Heart right ventricle (tissue), 16 donors: Measurements from ENCODE around the gene TMIGD3. TPM values are rescaled to one million over a fixed set of nuclear protein-coding genes. Genes with fewer than 3 reads are reported as not detected.
A peak's percentile ranks its signal among the peaks of the same experiment; 100 is the strongest.

ENCODE experiments used
- ATAC-seq, 8 donors: fragments of 200-7000 bp; cut with Tn5 transposase; one replicate each; pipeline ENCODE4 v1.9.1; 2020; ENCODE audit warnings: mild to moderate bottlenecking in 8 of 8, moderate library complexity in 8 of 8, moderate number of reproducible peaks in 1 of 8
- DNase-seq, 2 donors: peaks; one replicate each; pipeline ENCODE4 v3.0.0-alpha.2; 2020
- H3K27ac ChIP-seq, 10 donors: fragments of 200-600 bp; sonication (generic) in 2 of 10; one replicate each; pipeline versions ENCODE4 v1.5.0 to v1.8.0; 2020 to 2022; ENCODE audit warnings: mild to moderate bottlenecking in 3 of 10
- H3K27me3 ChIP-seq, 7 donors: fragments of 200-600 bp; one replicate each; pipeline ENCODE4 v1.8.0; 2021 to 2022; ENCODE audit warnings: mild to moderate bottlenecking in 2 of 7
- H3K36me3 ChIP-seq, 9 donors: fragments of 200-600 bp; sonication (generic) in 1 of 9; one replicate each; pipeline versions ENCODE4 v1.5.0 to v1.8.0; 2020 to 2022; ENCODE audit warnings: mild to moderate bottlenecking in 2 of 9
- H3K4me1 ChIP-seq, 9 donors: fragments of 200-600 bp; sonication (generic) in 1 of 9; one replicate each; pipeline versions ENCODE4 v1.5.0 to v1.8.0; 2020 to 2022; ENCODE audit warnings: mild to moderate bottlenecking in 4 of 9
- H3K4me3 ChIP-seq, 10 donors: fragments of 200-600 bp; sonication (generic) in 2 of 10; one replicate each; pipeline versions ENCODE4 v1.5.0 to v1.8.0; 2020 to 2022; ENCODE audit warnings: mild to moderate bottlenecking in 7 of 10, moderate library complexity in 2 of 10
- H3K9me3 ChIP-seq, 11 donors: fragments of 200-600 bp in 10 of 11; sonication (generic) in 2 of 11; one replicate each; pipeline versions ENCODE4 v1.5.0 to v1.8.0; 2013 to 2022; ENCODE audit warnings: mild to moderate bottlenecking in 2 of 11, control low read depth in 1 of 11, moderate library complexity in 1 of 11
- CTCF ChIP-seq, 9 donors: fragments of 200-600 bp; sonication (generic) in 2 of 9; IDR thresholded peaks; one replicate each; pipeline versions ENCODE4 v1.5.0 to v1.8.0; 2021 to 2022; ENCODE audit warnings: antibody characterized with exemption in 9 of 9, mild to moderate bottlenecking in 5 of 9, moderate library complexity in 1 of 9
- WGBS, 2 donors: extraction: QIAGEN DNeasy Blood & Tissue Kit; methylation state at CpG; one replicate each; pipeline ENCODE4 v1.1.7; 2013; ENCODE audit warnings: inconsistent platforms in 1 of 2; 5-methylcytosine and 5-hydroxymethylcytosine counted together
- intact Hi-C, 10 donors: fragments of 100-400 bp; cut with DNase I; formaldehyde crosslinking; loops; one replicate each; pipeline versions ENCODE4 v1.11.1 to v1.14.2; 2022
- polyA plus RNA-seq, 2 donors: library from polyadenylated mRNA; stranded (reverse); fragments of 200-250 nt; gene quantifications; one replicate each; pipeline ENCODE4 v1.2.3, GENCODE V29; 2013
- total RNA-seq, 10 donors: library from RNA; stranded (reverse); fragmentation: NEBNext Ultra II Directional in 3 of 10; extraction: Animal tissue kit (Norgen Biotek cat#: 25700) in 3 of 10; gene quantifications; one replicate each; pipeline versions ENCODE4 v1.2.1 to v1.2.4, GENCODE V29; 2021 to 2023
- donor health status: Arrhythmogenic right ventricular cardiomyopathy.
- donor health status: ischemic (EF 13 %, LVEDD 7.1; RV severe dilation, severe dysfunction).
- donor health status: healthy with polysubstance abuse.
- donor health status: DM: no; HTN: yes; CAD: no.
- donor health status: DM: no; HTN: no; CAD: no.
- donor health status: ischemic (EF 25% LVEDD 6.9; RV normal size, moderate dysfunction).
- donor health status: ischemic (EF 25% LVEDD 5.7; RV mildly dilated, moderate dysfunction).
- donor health status: healthy.
- donor health status: DM: yes; HTN: yes; CAD: no.
- donor health status: Ischemic cardiomyopathy.
- donor health status: ischemic (EF 35%, LVEDD 5.7; RV mildly dilated, moderate dysfunction).
- donor health status: nonischemic (EF 11% LVEDD 7.7; RV severe dilation, severe dysfunction).
- donor health status: DM: yes; HTN: yes; CAD: no.
- donor health status: PGD.
- donor health status: ischemic (EF 29% LVEDD 5.4; RV normal size, mild dysfunction).
- donor health status: nonischemic (EF 23%, LVEDD 6.1; RV moderate dilation, normal function).

TMIGD3 gene
- total and polyA plus RNA-seq, 12 donors, result 0.43 to 6.2 (median 1.4) TPM; not detected in 5

GRCh38 chr1:111452581-111452980 lies 50.9 kb downstream of the TMIGD3 start:
- no peak overlapping the region for H3K27ac ChIP-seq
- 69% methylated on average over 3 of the region's 3 CpGs for whole genome bisulfite sequencing, 2 donors
- peaks cover 0 to 73% (median 61%) of the 10 kb centered on the region in 9 donors for H3K4me1 ChIP-seq
- no peak overlapping the region for H3K4me3 ChIP-seq
- intact Hi-C loops, result no loop called here
- H3K27me3 ChIP-seq, result no peaks in the 10 kb centered on the region
- peaks cover 2 to 68% (median 32%) of the 10 kb centered on the region in 9 donors for H3K36me3 ChIP-seq
- no peak for ATAC-seq
- no peak for DNase-seq
- no peaks in the 10 kb centered on the region for H3K9me3 ChIP-seq
- no peak for TF ChIP-seq CTCF (IDR thresholded peaks at IDR 0.05)

DNA sequence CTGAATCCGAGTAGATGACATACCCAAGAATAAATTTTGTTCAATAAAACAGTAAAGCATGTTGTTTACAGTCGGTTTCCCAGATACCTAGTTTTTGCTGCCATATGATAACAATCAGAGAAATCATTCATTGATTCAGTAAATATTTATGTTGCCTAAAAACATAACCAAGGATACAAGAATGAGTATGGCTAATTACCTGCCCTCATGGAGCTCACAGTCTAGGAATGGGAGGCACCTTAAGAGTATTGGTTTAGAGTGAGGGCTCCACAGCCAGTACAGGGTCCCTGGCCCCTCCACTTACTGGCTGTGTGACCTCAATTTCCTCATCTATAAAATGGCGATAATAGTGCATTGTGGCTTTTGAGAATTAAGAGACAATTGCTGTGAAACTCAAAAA lies 53.2 kb downstream of the TMIGD3 start:
- Histone ChIP-seq H3K4me3 (peak overlapping the region; percentile 61 to 89 (median 80)), H3K27ac (peak overlapping the region in 9 of 10 donors; percentile 80 to 97 (median 90)), H3K9me3 (no peaks in the 10 kb centered on the region), H3K4me1 (peaks cover 0 to 71% (median 66%) of the 10 kb centered on the region in 9 donors), H3K36me3 (peaks cover 0 to 68% (median 22%) of the 10 kb centered on the region in 9 donors), H3K27me3 (no peaks in the 10 kb centered on the region)
- ATAC-seq, result no peak
- WGBS, 2 donors, result 44 to 46% methylated on average over 3 of the region's 3 CpGs
- intact Hi-C loops, result no loop called here
- TF ChIP-seq CTCF (IDR thresholded peaks at IDR 0.05), result no peak
- DNase-seq, result no peak

- H3K36me3 ChIP-seq, result peaks cover 0 to 68% (median 25%) of the 10 kb centered on the region in 9 donors
- WGBS, 2 donors, result 0% methylated on average over 8 of the region's 8 CpGs
- H3K27ac ChIP-seq, result peak overlapping the region; percentile 80 to 97 (median 90)
- H3K27me3 ChIP-seq, result no peaks in the 10 kb centered on the region
- ATAC-seq (peak in 1 of 8 donors; percentile 1), DNase-seq (no peak)
- intact Hi-C loops, result no loop called here
- peak overlapping the region; percentile 61 to 89 (median 80) for H3K4me3 ChIP-seq
- TF ChIP-seq CTCF (IDR thresholded peaks at IDR 0.05), result no peak
- no peaks in the 10 kb centered on the region for H3K9me3 ChIP-seq
- H3K4me1 ChIP-seq, result peaks cover 0 to 65% (median 61%) of the 10 kb centered on the region in 9 donors
These were observed 53.8 kb downstream of the TMIGD3 start for GRCh38 chr1:111449703-111450017.

DNA sequence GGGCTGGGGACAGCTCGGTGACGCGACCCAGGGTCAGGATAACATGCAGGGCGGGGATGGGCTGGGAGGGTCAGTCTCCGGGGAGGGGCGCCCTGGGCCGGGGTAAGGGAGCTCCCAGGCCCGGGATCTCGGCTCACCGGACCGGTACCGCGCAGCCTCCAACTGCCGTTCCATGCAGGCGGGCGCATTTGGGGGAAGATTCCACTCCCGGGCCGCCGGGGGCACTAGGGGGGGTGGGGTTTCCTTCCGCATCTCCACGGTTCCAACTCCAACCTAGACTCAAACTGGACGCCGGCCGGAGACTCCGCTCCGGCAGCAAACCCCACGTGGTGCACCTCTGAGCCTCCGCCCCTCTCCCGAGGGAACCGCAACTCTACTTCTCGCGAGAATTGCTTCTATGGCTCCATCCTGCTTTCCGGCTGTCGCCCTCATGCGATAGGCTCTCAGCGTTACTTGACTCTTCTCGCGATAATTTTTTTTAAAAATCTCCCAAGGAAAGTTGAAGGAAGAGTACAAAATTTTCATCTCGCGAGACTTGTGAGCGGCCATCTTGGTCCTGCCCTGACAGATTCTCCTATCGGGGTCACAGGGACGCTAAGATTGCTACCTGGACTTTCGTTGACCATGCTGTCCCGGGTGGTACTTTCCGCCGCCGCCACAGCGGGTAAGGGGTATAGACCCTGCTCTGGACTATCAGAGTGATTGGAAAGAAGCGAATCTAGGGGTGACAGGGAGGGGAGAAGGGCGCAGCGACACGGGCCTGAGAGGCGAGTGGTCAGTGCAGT lies 54.3 kb downstream of the TMIGD3 start, which contains the start of the genes ATP5PB and WDR77:
ATP5PB (plus strand) TSS at position 547 of the 785 bp plus-strand sequence; CDS start at position 625, 78 bp downstream.
WDR77 (minus strand) TSS at position 339 of the 785 bp plus-strand sequence; CDS start at position 252, 87 bp downstream.
- DNase-seq, result peak; percentile 88 to 97
- Histone ChIP-seq H3K27ac (peak within 1 kb of the TSS; percentile 80 to 97 (median 90)), H3K36me3 (peaks cover 0 to 68% (median 24%) of the 10 kb centered on the region in 9 donors), H3K9me3 (no peaks in the 10 kb centered on the region), H3K4me1 (peaks cover 0 to 60% (median 57%) of the 10 kb centered on the region in 9 donors), H3K27me3 (no peaks in the 10 kb centered on the region), H3K4me3 (peak within 1 kb of the TSS; percentile 61 to 89 (median 80))
- WGBS, 2 donors, result 0 to 1% methylated on average over 52 to 54 of the region's 54 CpGs
- ATAC-seq, result peak; percentile 95 to 98 (median 96)
- TF ChIP-seq CTCF (IDR thresholded peaks at IDR 0.05), result peak in 2 of 9 donors; percentile 7 to 9
- intact Hi-C loops, result no loop called here
